Fibroblast of skin of left biceps (primary cell): Measurements from ENCODE around the gene HHLA2.
A peak's percentile ranks its signal among the peaks of the same experiment; 100 is the strongest.

Experiments used
- DNase-seq, 2 experiments: peaks; one replicate each; pipeline ENCODE4 v3.0.0-alpha.2; 2013; ENCODE audit warnings: low read depth in 2 of 2

HHLA2 gene

DNA sequence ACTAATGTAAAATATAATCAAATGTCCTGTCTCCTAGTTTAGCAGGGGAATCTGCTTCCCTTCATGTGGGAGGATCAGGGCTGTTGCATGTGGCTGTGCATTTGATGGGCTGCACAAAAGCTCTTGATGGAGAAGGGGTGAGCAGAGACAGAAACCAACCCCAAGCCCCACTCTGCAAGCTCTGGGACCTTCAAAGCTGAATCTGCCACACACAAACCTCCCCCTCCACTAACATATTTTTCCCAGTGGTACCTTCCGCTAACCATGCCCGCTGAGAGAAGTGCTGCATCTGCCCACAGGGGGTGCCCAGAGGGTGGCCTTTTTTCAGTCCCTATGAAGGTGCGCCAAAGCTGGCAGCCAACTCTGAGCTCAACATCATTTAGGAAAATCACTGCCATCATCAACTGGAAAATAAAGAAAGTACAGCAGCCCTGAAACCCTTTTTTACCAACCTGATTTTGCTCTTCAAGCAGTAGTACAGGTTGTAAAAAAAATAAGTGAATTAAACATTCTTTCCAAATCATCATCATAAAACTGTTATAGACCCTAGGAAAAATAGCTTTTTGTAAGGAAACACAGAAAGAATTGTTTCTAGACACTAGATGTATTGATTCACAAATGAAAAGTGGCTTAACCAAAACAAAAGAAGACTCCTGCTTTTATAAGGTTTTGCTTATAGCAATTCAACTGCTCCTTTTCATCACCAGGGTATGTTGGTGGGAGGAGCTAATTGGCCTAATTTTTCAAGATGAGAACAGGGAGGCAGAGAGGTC, 97.0 kb downstream of the HHLA2 start:
- no peak for DNase-seq

DNA sequence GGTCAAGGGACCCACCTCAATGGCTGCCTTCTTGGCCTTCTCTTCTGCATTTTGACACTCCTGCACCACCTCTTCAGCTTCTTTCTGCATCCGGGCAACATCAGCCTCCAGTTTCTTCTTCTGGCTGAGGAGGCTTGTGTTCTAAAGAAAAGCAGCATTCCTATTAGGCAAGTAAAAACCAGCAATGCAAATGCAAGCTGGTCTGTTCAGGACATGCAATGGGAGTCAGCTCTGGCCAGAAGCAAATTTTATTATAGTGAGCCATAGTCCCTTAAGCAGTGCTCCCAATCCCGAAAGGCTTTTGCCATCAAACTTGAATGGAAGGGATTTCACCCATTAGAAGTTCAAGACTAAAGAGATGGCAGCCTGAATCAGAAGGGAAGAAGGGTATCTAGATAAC, 97.7 kb downstream of the HHLA2 start:
- no peak for DNase-seq

DNA sequence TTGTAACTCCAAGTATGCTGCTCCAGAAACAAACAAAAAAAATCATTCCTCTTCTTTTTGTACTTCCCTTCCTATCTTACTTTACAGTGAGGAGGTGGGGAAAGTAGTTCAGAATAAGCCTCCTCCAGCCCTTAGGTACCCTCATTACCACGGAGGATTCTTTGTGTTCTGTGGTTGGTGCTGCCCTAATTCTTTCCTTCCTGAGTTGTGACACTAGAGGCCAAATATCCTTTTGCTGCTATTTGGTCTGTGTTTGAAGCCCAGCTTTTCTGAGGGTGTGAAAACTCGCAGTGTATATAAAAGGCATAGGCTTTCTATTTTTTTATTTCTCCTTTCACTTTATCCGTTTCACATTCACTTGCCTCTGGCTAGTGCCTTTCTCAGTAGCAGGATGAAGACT, 98.2 kb downstream of the HHLA2 start:
- no peak for DNase-seq

DNA sequence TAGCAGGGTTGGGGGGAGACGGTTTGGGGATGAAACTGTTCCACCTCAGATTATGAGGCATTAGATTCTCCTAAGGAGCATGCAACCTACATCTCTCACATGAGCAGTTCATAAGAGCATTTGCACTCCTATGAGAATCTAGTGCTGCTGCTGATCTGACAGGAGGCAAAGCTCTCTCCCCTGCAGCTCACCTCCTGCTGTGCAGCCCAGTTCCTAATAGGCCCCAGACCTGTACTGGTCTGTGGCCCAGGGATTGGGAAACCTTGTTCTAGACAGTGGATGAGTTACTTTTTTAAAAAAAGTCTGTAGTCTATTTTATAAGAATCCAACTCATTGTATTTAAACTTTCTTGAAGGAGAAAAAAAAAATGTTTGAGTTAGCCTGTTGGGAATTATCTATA, 100.0 kb downstream of the HHLA2 start:
- DNase-seq: no peak

DNA sequence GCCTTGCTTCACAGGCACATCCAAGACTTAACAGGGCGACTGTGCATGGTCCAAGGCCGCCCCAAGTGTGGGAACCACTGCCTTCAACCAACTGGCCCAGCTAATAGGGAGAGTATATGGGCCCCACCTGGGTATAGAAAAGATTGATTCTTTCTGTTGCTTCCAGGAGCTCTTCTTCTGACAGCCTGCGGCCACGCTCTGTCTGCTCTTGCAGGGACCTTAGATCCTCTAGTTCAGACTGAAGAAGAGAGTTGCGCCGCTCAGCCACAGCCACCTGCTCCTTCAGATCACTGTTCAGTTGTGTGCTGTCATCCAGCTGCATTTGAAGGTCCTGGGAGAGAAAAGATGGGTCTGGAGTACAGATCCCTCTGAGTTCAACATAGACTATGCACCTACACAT, 102.2 kb downstream of the HHLA2 start:
- no peak for DNase-seq

DNA sequence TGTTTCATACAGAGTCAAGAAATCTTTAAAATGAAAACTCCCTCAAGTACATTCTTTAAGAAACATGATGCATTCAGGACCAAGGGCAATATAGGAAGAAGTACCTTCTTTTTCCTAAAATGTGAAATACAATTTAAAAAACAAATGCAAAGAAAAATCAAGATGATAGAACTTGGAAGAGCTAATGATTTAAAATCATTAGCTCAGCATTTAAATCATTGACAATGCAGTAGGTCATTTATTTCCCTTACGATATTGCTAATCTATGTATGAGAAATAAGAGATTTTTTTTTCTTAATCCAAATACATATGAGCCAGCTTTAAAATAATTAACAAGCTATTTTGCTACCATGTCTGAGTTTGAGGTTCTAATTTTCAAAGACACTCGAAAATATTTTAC, 105.5 kb downstream of the HHLA2 start:
- DNase-seq: no peak

DNA sequence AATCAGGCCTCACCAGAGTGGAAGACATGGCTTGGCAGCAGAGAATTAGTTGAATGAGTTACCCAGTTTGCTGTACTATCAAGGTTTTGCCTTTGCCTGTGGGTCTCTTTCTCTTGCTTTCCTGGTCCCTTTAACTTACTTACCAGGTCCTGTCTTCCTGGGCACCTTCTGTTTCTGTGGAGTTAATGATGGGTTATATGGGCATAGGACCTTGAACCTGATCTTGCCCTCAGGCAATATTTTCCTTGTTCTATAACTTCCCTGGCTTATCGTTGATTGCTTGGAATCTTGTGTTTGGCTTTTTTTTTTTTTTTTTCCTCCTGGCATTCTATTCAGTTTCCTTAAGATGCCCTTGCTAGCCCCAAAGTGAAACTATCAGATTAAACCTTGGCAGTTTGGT, 106.8 kb downstream of the HHLA2 start:
- DNase-seq: no peak

DNA sequence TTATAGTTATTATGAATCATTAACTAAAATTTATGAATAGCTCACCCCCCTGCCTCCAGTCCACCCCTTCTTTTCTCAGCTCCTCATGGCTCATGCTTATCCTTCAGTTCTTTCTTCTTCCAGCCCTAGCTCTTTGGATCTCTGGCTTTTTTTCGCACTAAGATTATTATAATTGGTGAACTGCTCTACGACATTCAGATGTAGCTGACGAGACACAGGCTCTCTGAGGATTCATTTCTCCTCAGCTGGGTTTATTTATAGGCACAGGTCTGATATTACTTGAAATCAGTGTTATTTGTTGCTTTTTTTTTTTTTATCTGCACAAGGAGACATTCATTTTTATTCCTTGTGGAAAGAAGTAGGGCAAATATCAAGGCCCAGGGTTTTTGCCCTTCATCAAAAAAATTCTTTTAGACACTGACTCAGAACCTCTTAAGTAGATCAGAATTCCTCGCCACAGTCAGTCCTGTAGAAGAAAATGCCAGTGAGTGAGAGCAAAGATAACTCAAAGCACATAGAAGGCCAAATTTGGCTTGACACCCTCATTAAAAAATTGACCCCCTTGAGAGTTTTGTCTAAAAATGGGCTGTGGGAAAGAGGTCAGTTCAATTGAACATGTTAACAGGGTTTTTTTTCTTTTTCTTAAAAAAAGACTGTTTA, 107.5 kb downstream of the HHLA2 start:
- DNase-seq: no peak

DNA sequence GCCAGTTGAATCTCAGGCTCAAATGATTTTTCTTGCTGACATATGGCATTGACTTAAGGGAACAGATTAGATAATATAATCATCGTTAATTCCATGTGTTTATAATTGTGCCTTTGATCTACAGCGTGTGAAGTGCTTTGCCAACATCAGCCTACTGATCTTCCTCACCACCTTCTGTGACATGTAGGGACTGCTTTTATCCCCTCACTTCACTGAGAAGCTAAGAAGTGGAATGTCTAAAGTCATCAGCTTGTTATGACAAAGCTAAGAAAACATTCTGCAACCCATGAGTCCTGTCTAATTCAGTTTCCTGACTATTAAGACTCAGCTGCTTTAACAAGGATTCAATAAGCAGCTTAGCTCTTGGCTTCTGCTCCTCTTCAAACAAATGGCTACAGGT, 108.0 kb downstream of the HHLA2 start:
- no peak for DNase-seq

DNA sequence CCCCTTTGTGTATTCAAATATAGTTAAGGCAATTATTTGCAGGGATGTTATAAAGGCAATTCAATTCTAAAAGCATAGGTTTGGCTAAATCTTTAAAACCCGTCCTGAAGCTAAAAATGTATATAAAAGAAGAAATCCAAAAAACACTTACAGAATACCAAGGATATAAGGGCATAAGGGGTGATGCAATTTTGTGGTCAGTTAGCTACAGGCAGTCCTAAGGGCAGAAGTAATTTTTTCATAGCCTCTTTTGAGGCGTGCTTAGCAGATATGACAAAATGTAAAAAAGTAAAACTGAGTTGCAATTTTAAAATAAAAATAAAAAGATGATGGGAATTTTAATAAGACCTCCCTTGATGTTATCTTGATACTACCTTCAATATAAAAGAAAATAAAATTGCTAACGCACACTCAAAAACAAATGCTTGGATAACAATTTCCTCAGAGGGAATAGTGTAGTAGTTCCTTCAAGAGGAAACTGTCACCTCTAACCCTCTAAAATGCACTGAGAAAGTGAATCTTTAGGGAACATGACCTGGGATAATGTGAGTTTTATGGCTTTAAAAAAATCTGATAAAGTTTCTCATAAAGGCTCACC, 109.8 kb downstream of the HHLA2 start:
- no peak for DNase-seq

DNA sequence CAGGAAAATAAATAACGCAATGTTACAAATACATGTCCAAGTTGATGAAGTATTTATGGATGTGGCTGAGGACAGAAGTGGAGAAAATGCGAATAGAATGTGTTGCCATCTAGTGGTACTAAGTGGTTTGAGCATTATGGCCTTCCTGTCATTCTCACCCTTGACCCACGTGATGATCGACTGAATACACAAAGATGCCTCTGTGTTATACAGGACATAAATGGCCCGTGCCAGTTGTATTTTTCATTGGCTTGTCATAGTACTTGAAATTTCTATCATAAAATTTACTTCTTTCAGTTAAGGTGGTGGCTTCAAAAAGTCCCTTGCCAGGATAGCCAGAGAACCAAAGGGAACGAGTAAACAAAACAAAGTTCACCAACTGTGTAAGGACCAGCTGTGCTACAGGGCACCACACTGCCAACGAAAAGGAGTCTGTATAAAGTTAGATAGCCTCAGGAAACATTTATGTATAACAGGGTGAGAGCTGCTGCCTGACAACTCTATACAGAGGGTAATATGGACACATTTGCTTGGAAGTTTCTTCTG, 110.4 kb downstream of the HHLA2 start:
- DNase-seq: peak in 1 of 2 experiments; percentile 28

DNA sequence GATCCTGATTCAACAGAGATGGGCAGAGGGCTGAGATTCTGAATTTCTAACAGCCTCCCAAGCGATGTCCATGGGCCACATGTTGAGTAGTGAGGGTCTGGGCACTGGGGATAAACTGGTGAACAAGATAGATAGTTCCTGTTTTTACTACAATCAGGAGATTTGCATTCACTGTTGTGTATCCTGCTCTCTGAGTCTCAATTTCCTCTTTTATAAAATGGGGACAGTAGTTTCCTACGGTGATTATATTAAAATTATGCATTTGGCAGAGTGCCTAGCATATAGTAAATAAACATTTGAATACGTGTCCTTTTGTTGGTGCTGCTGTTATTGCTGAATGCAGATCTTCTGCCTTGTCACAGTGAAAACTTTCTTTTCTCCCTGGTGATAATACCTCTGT, 111.5 kb downstream of the HHLA2 start:
- DNase-seq: no peak

DNA sequence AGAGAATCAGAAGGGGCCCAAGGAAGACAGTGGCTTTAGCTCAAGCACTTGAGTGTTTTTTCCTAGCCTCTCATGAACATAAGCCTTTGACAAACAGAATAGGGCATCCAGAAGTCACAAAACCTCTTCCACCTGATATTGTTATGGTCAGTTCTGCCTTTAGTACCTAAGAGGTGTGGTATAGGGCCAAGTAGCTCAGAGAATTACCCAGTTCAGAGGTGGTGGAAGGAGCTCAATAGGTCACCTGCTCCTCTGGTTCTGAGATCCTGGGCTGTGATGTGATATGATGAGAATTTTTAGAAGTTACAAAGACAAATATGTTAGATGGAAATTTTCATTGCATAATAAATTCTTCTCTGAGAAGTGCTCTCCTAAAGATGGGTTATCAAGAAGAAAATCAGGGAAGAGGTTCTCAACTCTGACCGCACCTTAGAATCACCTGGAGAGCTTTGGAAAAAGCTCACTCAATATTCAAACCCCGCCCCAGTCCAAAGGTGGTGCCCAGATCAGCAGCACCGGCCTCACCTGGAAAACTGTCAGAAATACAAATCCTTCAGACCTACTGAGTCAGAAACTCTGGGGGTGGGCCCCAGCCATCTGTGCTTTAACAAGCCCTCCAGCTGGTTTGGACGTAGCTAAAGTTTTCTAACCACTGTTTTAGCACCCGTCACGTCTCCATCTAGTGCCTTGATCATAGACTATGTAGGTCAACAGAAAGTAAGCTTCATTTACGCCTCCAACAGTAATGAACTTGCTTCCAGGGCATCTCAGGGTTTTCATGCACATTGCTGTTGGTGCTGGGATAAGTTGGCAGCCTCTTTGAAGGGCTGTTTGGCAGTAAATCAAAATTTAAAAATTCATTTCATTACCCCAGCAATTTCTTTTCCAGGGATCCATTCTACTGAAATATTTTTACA, 112.8 kb downstream of the HHLA2 start:
- DNase-seq: no peak

DNA sequence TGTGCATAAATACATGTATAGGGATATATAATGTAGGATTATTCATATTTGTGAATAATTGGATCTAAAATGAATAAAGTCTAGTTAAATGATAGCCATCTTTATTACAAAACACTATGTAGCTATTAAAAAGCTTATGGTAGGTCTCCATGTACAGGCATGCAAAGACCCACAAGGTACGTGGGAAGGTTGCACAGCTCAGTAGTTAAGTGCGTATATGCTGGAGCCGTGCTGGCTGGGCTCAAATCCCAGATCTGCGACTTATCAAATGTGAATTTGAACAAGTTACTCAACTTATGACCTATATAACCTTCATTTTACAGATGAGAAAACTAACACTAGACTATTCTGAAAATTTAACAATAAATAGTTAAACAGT, 113.4 kb downstream of the HHLA2 start:
- DNase-seq: no peak

DNA sequence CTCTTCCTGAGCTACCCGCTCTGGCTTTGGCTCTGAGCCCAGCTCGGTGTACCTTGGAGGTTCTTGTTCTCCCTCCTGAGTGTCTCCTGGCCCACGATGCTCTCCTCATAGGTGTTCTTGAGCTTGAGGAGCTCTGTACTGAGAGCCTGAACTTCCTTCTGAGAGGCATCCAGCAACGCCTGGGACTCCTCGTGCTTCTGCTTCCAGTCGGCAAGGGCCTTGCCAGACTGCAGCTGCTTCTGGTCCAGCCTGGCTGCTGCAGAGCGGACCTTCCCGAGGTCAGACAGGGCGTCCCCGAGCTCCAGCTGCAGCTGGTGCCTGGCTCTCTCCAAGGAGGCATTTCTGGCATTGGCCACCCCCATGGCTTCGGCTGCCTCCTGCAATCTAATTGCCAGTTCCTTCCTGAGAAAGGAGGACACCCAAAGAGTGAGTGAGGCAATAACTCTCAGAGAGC, 114.2 kb downstream of the HHLA2 start:
- DNase-seq: no peak

DNA sequence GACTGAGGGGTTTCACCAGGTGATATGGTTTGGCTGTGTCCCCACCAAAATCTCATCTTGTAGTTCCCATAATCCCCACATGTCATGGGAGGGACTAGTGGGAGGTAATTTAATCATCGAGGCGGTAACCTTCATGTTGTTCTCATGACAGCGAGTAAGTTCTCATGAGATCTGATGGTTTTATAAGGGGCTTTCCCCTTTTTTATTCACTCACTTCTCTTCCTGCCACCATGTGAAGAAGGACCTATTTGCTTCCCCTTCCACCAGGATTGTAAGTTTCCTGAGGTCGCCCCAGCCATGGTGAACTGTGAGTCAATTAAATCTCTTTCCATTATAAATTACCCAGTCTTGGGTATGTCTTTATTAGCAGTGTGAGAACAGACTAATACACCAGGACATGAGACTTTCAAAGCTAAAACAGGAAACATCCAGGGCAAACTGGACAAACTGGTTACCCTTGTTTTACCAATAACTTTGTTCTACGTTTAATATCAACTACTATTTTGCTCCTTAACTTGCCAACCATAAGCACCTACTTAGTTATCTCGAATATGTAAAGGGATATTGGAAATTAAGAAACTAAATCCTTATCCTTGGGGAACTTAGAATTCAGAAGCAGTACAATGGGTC, 115.9 kb downstream of the HHLA2 start:
- no peak for DNase-seq

DNA sequence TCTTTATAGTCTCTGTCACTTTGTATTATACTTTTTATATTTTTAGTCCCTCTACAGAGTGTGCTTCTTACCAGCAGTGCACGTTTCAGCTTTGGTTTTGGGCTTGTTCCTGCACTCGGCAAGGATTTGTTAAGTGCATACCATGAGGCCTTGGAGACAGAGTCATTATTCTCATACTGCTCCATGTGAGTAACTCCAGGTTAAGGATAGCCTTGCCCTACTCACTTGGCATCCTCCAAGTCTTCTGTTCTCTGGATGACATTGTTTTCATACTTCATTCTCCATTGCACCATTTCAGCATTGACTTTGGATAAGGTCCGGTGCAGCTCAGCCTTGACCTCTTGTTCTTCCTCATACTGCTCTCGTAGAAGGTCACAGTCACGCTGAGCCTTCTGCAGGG, 117.7 kb downstream of the HHLA2 start:
- DNase-seq: no peak

DNA sequence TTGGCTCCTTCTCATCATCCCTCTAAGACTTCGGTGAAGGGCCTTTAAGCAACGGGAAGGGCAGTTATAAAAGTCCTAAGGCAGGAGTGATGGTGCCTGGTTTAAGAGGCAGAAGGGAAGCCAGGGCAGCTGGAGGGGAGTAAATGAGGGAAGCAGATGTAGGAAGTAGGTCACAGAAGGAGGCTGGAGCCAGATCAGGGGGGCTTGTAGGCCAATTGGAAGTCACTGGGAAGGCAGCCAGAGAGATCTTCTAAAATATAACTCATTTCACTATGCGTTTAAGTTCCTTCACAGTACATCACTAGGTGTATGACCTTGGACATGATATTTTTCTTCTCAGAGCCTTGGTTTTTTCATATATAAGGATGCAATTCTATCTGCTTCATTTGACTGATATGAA, 119.3 kb downstream of the HHLA2 start:
- no peak for DNase-seq

DNA sequence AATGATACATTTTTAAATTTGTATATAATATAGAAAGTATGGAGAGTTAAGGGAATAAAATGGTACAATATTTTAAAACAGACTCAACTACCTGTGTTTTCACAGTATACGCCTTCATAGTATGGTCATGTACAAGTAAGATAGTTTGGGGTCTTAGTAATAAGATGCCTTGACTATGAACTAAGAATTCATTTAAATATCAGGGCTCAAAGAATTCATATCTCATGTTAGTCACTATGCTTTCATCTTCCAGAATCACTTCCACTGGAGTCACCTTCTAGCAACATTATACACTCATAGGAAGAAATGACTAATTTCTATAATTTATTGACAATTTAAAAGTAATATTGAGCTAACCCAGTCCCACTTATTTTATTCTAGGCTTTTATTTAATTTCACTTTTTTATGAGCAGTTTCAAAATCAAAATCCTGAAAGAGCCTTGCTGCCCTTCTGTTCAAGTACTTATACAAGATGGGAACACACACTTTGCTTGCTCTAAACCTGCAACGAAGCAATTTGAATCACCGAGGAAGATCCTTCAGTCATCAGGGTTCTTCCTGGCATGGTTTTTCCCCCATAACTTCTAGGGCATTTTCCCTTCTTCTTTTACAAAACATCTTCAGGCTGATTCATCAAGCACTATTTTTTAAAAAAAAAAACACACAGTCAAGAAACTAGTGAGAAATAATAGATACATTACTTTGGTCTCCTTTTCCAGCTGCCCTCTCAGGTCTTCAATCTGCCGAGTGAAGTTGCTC, 119.9 kb downstream of the HHLA2 start:
- no peak for DNase-seq

DNA sequence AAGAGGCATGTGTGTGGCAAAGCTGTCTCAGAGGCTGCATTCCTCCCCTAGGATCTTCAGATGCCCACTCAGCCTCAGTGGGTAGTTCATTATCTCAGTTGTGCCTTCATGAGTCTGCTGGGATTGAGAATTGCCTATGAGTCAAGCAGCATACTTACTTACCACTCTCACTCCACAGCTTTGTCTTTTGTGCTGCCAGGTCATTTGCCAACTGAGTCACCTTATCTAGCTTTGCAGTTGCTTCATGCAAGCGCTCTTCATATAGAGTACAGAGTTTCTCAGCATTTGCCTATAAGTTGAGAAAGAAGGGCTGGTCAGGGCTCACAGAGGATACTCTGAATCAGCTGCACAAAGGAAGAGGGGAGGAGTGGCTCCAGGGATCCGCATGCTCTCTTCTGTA, 124.6 kb downstream of the HHLA2 start:
- peak in 1 of 2 experiments; percentile 23 for DNase-seq
